ENCODE measurements around the gene PPP1R13B.

The PPP1R13B gene

GRCh38 chr14:103773521-103773920 is 73.9 kb downstream of the PPP1R13B start:
- Histone ChIP-seq H3K9me3 (ENCODE audit: control insufficient read depth, insufficient read depth, low read length) (no peaks in the 10 kb centered on the region), H3K4me1 (ENCODE audit: control insufficient read depth, insufficient read depth, low read length) (no peaks in the 10 kb centered on the region), H3K27ac (ENCODE audit: low read length) (no peak overlapping the region), H3K36me3 (ENCODE audit: control insufficient read depth, insufficient read depth, low read length) (no peaks in the 10 kb centered on the region), H3K4me3 (ENCODE audit: low read length) (no peak overlapping the region), H3K27me3 (ENCODE audit: control insufficient read depth, insufficient read depth, low read length) (no peaks in the 10 kb centered on the region)
- DNase-seq (ENCODE audit: low read depth, low spot score), result no peak
- WGBS (ENCODE audit: insufficient coverage, insufficient read length), result no CpG with 5 or more reads among the region's 2 CpGs

- Histone ChIP-seq H3K4me3 (ENCODE audit: low read length) (no peak overlapping the region), H3K27ac (ENCODE audit: low read length) (no peak overlapping the region), H3K27me3 (ENCODE audit: control insufficient read depth, insufficient read depth, low read length) (no peaks in the 10 kb centered on the region), H3K4me1 (ENCODE audit: control insufficient read depth, insufficient read depth, low read length) (no peaks in the 10 kb centered on the region), H3K9me3 (ENCODE audit: control insufficient read depth, insufficient read depth, low read length) (no peaks in the 10 kb centered on the region), H3K36me3 (ENCODE audit: control insufficient read depth, insufficient read depth, low read length) (no peaks in the 10 kb centered on the region)
- WGBS (ENCODE audit: insufficient coverage, insufficient read length), result no CpG with 5 or more reads among the region's 1 CpG
- DNase-seq (ENCODE audit: low read depth, low spot score), result no peak
Observed at GRCh38 chr14:103772078-103772712, 75.2 kb downstream of the PPP1R13B start.

GRCh38 chr14:103770902-103771301 is 76.5 kb downstream of the PPP1R13B start:
- no peak for DNase-seq (ENCODE audit: low read depth, low spot score)
- H3K4me3 ChIP-seq (ENCODE audit: low read length), result no peak overlapping the region
- no peaks in the 10 kb centered on the region for H3K9me3 ChIP-seq (ENCODE audit: control insufficient read depth, insufficient read depth, low read length)
- H3K36me3 ChIP-seq (ENCODE audit: control insufficient read depth, insufficient read depth, low read length), result no peaks in the 10 kb centered on the region
- no peaks in the 10 kb centered on the region for H3K4me1 ChIP-seq (ENCODE audit: control insufficient read depth, insufficient read depth, low read length)
- no peak overlapping the region for H3K27ac ChIP-seq (ENCODE audit: low read length)
- no CpG with 5 or more reads among the region's 4 CpGs for WGBS (ENCODE audit: insufficient coverage, insufficient read length)
- no peaks in the 10 kb centered on the region for H3K27me3 ChIP-seq (ENCODE audit: control insufficient read depth, insufficient read depth, low read length)

GRCh38 chr14:103770500-103770899 is 76.9 kb downstream of the PPP1R13B start:
- DNase-seq (ENCODE audit: low read depth, low spot score), result no peak
- no peak overlapping the region for H3K4me3 ChIP-seq (ENCODE audit: low read length)
- no peaks in the 10 kb centered on the region for H3K36me3 ChIP-seq (ENCODE audit: control insufficient read depth, insufficient read depth, low read length)
- H3K27me3 ChIP-seq (ENCODE audit: control insufficient read depth, insufficient read depth, low read length), result no peaks in the 10 kb centered on the region
- no peaks in the 10 kb centered on the region for H3K4me1 ChIP-seq (ENCODE audit: control insufficient read depth, insufficient read depth, low read length)
- no CpG with 5 or more reads among the region's 2 CpGs for WGBS (ENCODE audit: insufficient coverage, insufficient read length)
- no peaks in the 10 kb centered on the region for H3K9me3 ChIP-seq (ENCODE audit: control insufficient read depth, insufficient read depth, low read length)
- no peak overlapping the region for H3K27ac ChIP-seq (ENCODE audit: low read length)

GRCh38 chr14:103767336-103767894 is 80.0 kb downstream of the PPP1R13B start:
- no peak for DNase-seq (ENCODE audit: low read depth, low spot score)
- H3K36me3 ChIP-seq (ENCODE audit: control insufficient read depth, insufficient read depth, low read length), result no peaks in the 10 kb centered on the region
- H3K27ac ChIP-seq (ENCODE audit: low read length), result no peak overlapping the region
- H3K4me3 ChIP-seq (ENCODE audit: low read length), result no peak overlapping the region
- no CpG with 5 or more reads among the region's 4 CpGs for whole genome bisulfite sequencing (ENCODE audit: insufficient coverage, insufficient read length)
- H3K9me3 ChIP-seq (ENCODE audit: control insufficient read depth, insufficient read depth, low read length), result no peaks in the 10 kb centered on the region
- H3K27me3 ChIP-seq (ENCODE audit: control insufficient read depth, insufficient read depth, low read length), result no peaks in the 10 kb centered on the region
- H3K4me1 ChIP-seq (ENCODE audit: control insufficient read depth, insufficient read depth, low read length), result 0 out of 2 replicates have a peak, but pooled peaks cover 2% of the 10 kb centered on the region

GRCh38 chr14:103765526-103765925 is 81.8 kb downstream of the PPP1R13B start:
- WGBS (ENCODE audit: insufficient coverage, insufficient read length), result no CpG with 5 or more reads among the region's 3 CpGs
- no peak for DNase-seq (ENCODE audit: low read depth, low spot score)
- no peaks in the 10 kb centered on the region for H3K36me3 ChIP-seq (ENCODE audit: control insufficient read depth, insufficient read depth, low read length)
- H3K27me3 ChIP-seq (ENCODE audit: control insufficient read depth, insufficient read depth, low read length), result no peaks in the 10 kb centered on the region
- no peaks in the 10 kb centered on the region for H3K9me3 ChIP-seq (ENCODE audit: control insufficient read depth, insufficient read depth, low read length)
- peaks cover 2% of the 10 kb centered on the region; the same call in 1 of the 2 replicates for H3K4me1 ChIP-seq (ENCODE audit: control insufficient read depth, insufficient read depth, low read length)
- H3K27ac ChIP-seq (ENCODE audit: low read length), result no peak overlapping the region
- H3K4me3 ChIP-seq (ENCODE audit: low read length), result no peak overlapping the region

GRCh38 chr14:103763730-103764488 is 83.5 kb downstream of the PPP1R13B start:
- no peaks in the 10 kb centered on the region for H3K36me3 ChIP-seq (ENCODE audit: control insufficient read depth, insufficient read depth, low read length)
- H3K4me1 ChIP-seq (ENCODE audit: control insufficient read depth, insufficient read depth, low read length), result peaks cover 2% of the 10 kb centered on the region; the same call in 1 of the 2 replicates
- no peak for DNase-seq (ENCODE audit: low read depth, low spot score)
- H3K27ac ChIP-seq (ENCODE audit: low read length), result no peak overlapping the region
- no peak overlapping the region for H3K4me3 ChIP-seq (ENCODE audit: low read length)
- no peaks in the 10 kb centered on the region for H3K9me3 ChIP-seq (ENCODE audit: control insufficient read depth, insufficient read depth, low read length)
- no CpG with 5 or more reads among the region's 5 CpGs for WGBS (ENCODE audit: insufficient coverage, insufficient read length)
- H3K27me3 ChIP-seq (ENCODE audit: control insufficient read depth, insufficient read depth, low read length), result no peaks in the 10 kb centered on the region

GRCh38 chr14:103762541-103762940 is 84.8 kb downstream of the PPP1R13B start:
- no peaks in the 10 kb centered on the region for H3K27me3 ChIP-seq (ENCODE audit: control insufficient read depth, insufficient read depth, low read length)
- no peak overlapping the region for H3K4me3 ChIP-seq (ENCODE audit: low read length)
- peaks cover 2% of the 10 kb centered on the region; the same call in 1 of the 2 replicates for H3K4me1 ChIP-seq (ENCODE audit: control insufficient read depth, insufficient read depth, low read length)
- H3K36me3 ChIP-seq (ENCODE audit: control insufficient read depth, insufficient read depth, low read length), result no peaks in the 10 kb centered on the region
- H3K27ac ChIP-seq (ENCODE audit: low read length), result no peak overlapping the region
- no peak for DNase-seq (ENCODE audit: low read depth, low spot score)
- H3K9me3 ChIP-seq (ENCODE audit: control insufficient read depth, insufficient read depth, low read length), result no peaks in the 10 kb centered on the region
- no CpG with 5 or more reads among the region's 13 CpGs for WGBS (ENCODE audit: insufficient coverage, insufficient read length)

- no peaks in the 10 kb centered on the region for H3K36me3 ChIP-seq (ENCODE audit: control insufficient read depth, insufficient read depth, low read length)
- WGBS (ENCODE audit: insufficient coverage, insufficient read length), result no CpG with 5 or more reads among the region's 1 CpG
- no peak for DNase-seq (ENCODE audit: low read depth, low spot score)
- peaks cover 2% of the 10 kb centered on the region; the same call in 1 of the 2 replicates for H3K4me1 ChIP-seq (ENCODE audit: control insufficient read depth, insufficient read depth, low read length)
- H3K4me3 ChIP-seq (ENCODE audit: low read length), result no peak overlapping the region
- H3K27me3 ChIP-seq (ENCODE audit: control insufficient read depth, insufficient read depth, low read length), result no peaks in the 10 kb centered on the region
- no peaks in the 10 kb centered on the region for H3K9me3 ChIP-seq (ENCODE audit: control insufficient read depth, insufficient read depth, low read length)
- no peak overlapping the region for H3K27ac ChIP-seq (ENCODE audit: low read length)
Observed at GRCh38 chr14:103762036-103762435, 85.3 kb downstream of the PPP1R13B start.

GRCh38 chr14:103758059-103758776 is 89.2 kb downstream of the PPP1R13B start:
- no peak overlapping the region for H3K27ac ChIP-seq (ENCODE audit: low read length)
- no peak for DNase-seq (ENCODE audit: low read depth, low spot score)
- no CpG with 5 or more reads among the region's 8 CpGs for WGBS (ENCODE audit: insufficient coverage, insufficient read length)
- H3K36me3 ChIP-seq (ENCODE audit: control insufficient read depth, insufficient read depth, low read length), result no peaks in the 10 kb centered on the region
- peaks cover 2% of the 10 kb centered on the region; the same call in 1 of the 2 replicates for H3K4me1 ChIP-seq (ENCODE audit: control insufficient read depth, insufficient read depth, low read length)
- no peaks in the 10 kb centered on the region for H3K27me3 ChIP-seq (ENCODE audit: control insufficient read depth, insufficient read depth, low read length)
- no peaks in the 10 kb centered on the region for H3K9me3 ChIP-seq (ENCODE audit: control insufficient read depth, insufficient read depth, low read length)
- H3K4me3 ChIP-seq (ENCODE audit: low read length), result no peak overlapping the region

All from iPS DF 6.9 (cell line).